Thymus (tissue), 11 donors: ENCODE results near the gene PLEKHM2. TPM values are rescaled to one million over a fixed set of nuclear protein-coding genes. Genes with fewer than 3 reads are reported as not detected.

ENCODE experiments used
- DNase-seq, 9 donors: peaks; one replicate each; pipeline ENCODE4 v3.0.0-alpha.2; 2013; ENCODE audit warnings: low spot score in 9 of 9, low read depth in 6 of 9, missing footprints in 1 of 9
- H3K27ac ChIP-seq, 2 donors: one replicate each; pipeline ENCODE4 v1.5.1; 2013; ENCODE audit warnings: control low read depth in 1 of 2, low read depth in 1 of 2, low read length in 1 of 2, mild to moderate bottlenecking in 1 of 2, moderate library complexity in 1 of 2
- H3K27me3 ChIP-seq, 2 donors: one replicate each; pipeline ENCODE4 v1.5.1; 2013; ENCODE audit warnings: low read length in 1 of 2; ENCODE audit not compliant: control insufficient read depth in 2 of 2, insufficient read depth in 1 of 2
- H3K36me3 ChIP-seq, 2 donors: one replicate each; pipeline ENCODE4 v1.5.1; 2013; ENCODE audit warnings: low read length in 1 of 2, mild to moderate bottlenecking in 1 of 2, moderate library complexity in 1 of 2; ENCODE audit not compliant: control insufficient read depth in 2 of 2, insufficient read depth in 2 of 2
- H3K4me1 ChIP-seq, 2 donors: one replicate each; pipeline ENCODE4 v1.5.1; 2013; ENCODE audit warnings: low read length in 2 of 2; ENCODE audit not compliant: control insufficient read depth in 2 of 2, insufficient read depth in 2 of 2
- H3K4me3 ChIP-seq, 2 donors: one replicate each; pipeline ENCODE4 v1.5.1; 2013; ENCODE audit warnings: low read length in 2 of 2, control low read depth in 1 of 2, mild to moderate bottlenecking in 1 of 2
- H3K9me3 ChIP-seq, 2 donors: one replicate each; pipeline ENCODE4 v1.5.1; 2013; ENCODE audit warnings: low read length in 1 of 2, mild to moderate bottlenecking in 1 of 2; ENCODE audit not compliant: control insufficient read depth in 2 of 2, insufficient read depth in 1 of 2
- WGBS: extraction: QIAGEN DNeasy Blood & Tissue Kit; methylation state at CpG from one replicate; pipeline ENCODE4 v1.1.7; 2013; 5-methylcytosine and 5-hydroxymethylcytosine counted together
- polyA plus RNA-seq: library from polyadenylated mRNA; stranded (reverse); fragments of 200-250 nt; gene quantifications from one replicate; pipeline ENCODE4 v1.2.3, GENCODE V29; 2013
- total RNA-seq: library from RNA; stranded (reverse); fragments of 120-200 nt; gene quantifications from one replicate; pipeline ENCODE4 v1.2.4, GENCODE V29; 2013
- donor health status: healthy.

PLEKHM2 gene
- total and polyA plus RNA-seq, 2 donors, result 18.1 to 32.5 TPM

GRCh38 chr1:15736038-15736891 is 52.1 kb downstream of the PLEKHM2 start, which contains the start of gene SLC25A34:
TSS of gene SLC25A34 (plus strand) at chr1:15736258. CDS start at chr1:15736486, 228 bp downstream.
- Histone ChIP-seq H3K27me3 (no peaks in the 10 kb centered on the region), H3K9me3 (no peaks in the 10 kb centered on the region), H3K36me3 (peaks cover 22 to 36% of the 10 kb centered on the region in 2 donors), H3K27ac (no peak within 1 kb of the TSS), H3K4me1 (no peaks in the 10 kb centered on the region), H3K4me3 (no peak within 1 kb of the TSS)
- WGBS, result 94% methylated on average over 35 of the region's 35 CpGs
- no peak for DNase-seq

DNA sequence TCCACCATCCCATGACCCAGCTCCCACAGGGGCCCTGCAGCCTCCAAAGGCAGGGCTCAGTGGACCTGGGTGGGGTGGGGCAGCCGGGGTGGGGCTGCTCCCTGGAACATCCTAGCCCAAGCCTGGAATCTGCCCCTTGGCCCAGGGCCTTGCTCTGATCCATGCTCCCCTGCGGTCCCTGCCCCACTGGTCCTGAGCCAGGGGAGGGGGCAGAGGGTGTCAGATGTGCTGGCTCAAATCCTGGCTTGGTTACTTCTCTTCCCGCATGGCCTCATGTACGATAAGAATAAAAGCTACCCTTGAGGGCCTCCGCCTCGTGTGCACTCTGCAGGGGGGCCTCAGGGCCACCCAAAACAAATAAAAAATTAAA is 52.8 kb downstream of the PLEKHM2 start:
- Histone ChIP-seq H3K27me3 (no peaks in the 10 kb centered on the region), H3K36me3 (peaks cover 16 to 31% of the 10 kb centered on the region in 2 donors), H3K4me3 (no peak overlapping the region), H3K9me3 (no peaks in the 10 kb centered on the region), H3K4me1 (no peaks in the 10 kb centered on the region), H3K27ac (no peak overlapping the region)
- WGBS, result 78% methylated on average over 6 of the region's 6 CpGs
- DNase-seq, result no peak

- Histone ChIP-seq H3K4me1 (no peaks in the 10 kb centered on the region), H3K27me3 (no peaks in the 10 kb centered on the region), H3K36me3 (peaks cover 10 to 23% of the 10 kb centered on the region in 2 donors), H3K9me3 (no peaks in the 10 kb centered on the region), H3K27ac (no peak overlapping the region), H3K4me3 (no peak overlapping the region)
- WGBS, result 96% methylated on average over 20 of the region's 20 CpGs
- no peak for DNase-seq
Measured at GRCh38 chr1:15737324-15738319, 53.5 kb downstream of the PLEKHM2 start.

DNA sequence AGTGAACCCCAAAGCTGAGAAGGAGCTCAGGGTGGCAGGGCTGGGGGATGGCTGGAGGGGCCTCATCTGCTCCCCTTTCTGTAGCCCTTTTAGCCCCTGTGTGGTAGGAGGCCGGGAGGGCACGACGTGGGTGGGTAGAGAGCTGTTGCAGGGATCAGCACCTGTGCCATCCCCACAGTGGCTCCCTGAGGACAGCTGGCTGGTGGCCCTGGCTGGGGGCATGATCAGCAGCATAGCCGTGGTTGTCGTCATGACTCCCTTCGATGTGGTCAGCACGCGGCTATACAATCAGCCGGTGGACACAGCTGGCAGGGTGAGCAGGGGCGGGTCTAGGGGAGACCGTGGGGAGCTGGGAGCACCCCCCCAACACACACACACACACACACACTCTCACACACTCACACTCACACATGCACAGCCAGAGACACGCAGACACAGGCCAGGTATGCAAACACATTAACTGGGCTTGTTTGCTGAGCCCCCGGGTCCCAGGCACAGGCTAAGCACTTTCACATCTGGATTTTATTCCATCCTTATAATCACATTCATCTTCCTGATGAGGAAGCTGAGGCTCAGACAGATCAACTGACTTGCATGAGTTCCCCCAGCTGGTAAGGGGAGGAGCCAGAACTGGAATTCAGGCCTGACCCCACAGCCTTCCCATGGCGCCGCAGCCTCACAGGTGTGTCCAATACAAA is 54.4 kb downstream of the PLEKHM2 start:
- H3K36me3 ChIP-seq, result peaks cover 8 to 14% of the 10 kb centered on the region in 2 donors
- H3K4me1 ChIP-seq, result no peaks in the 10 kb centered on the region
- DNase-seq, result no peak
- no peaks in the 10 kb centered on the region for H3K27me3 ChIP-seq
- no peaks in the 10 kb centered on the region for H3K9me3 ChIP-seq
- no peak overlapping the region for H3K27ac ChIP-seq
- H3K4me3 ChIP-seq, result no peak overlapping the region
- 93% methylated on average over 15 of the region's 15 CpGs for WGBS

DNA sequence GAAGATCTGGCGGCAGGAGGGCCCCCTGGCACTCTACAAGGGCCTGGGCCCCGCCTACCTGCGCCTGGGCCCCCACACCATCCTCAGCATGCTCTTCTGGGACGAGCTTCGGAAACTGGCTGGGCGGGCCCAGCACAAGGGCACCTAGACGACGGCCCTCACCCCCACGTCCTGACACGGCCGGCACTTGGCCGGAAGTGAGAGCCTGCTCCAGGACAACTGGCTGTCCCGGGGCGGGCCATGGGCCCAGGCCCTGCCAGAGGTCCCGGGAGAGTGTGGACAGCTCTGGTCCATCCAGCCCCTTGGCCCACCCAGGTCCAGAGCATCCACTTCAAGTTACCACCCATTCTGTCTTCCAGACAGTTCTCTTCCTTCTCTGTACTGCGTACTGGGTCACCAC is 55.1 kb downstream of the PLEKHM2 start:
- no peak overlapping the region for H3K27ac ChIP-seq

DNA sequence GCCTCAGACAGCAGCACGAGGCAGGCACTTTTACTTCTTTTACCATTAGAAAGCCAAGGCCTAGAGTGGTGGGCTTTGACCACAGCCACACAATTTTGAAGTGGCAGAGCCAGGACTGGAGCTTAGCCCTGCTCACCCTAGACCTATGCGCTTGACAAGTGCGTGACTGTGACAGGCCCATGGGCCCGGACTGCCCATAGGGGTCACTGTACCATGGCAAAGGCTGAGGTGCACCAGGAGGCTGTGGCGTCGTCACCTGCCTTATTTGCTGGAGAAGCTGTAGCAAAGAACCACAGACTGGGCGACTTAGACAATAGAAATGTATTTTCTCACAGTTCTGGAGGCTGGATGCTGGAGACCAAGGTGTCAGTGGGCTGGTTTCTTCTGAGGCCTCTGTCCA is 55.6 kb downstream of the PLEKHM2 start:
- no peak overlapping the region for H3K4me3 ChIP-seq
- H3K27ac ChIP-seq, result no peak overlapping the region
- H3K27me3 ChIP-seq, result no peaks in the 10 kb centered on the region
- no peaks in the 10 kb centered on the region for H3K4me1 ChIP-seq
- peaks cover 0 to 3% of the 10 kb centered on the region in 2 donors for H3K36me3 ChIP-seq
- no peak for DNase-seq
- no peaks in the 10 kb centered on the region for H3K9me3 ChIP-seq
- whole genome bisulfite sequencing, result 95% methylated on average over 7 of the region's 7 CpGs

More for the DNA sequence above, 55.1 kb downstream of the PLEKHM2 start:
- DNase-seq, result no peak
- Histone ChIP-seq H3K9me3 (no peaks in the 10 kb centered on the region), H3K4me1 (no peaks in the 10 kb centered on the region), H3K36me3 (peaks cover 3 to 8% of the 10 kb centered on the region in 2 donors), H3K4me3 (no peak overlapping the region), H3K27me3 (no peaks in the 10 kb centered on the region)
- 97% methylated on average over 16 of the region's 16 CpGs for WGBS

DNA sequence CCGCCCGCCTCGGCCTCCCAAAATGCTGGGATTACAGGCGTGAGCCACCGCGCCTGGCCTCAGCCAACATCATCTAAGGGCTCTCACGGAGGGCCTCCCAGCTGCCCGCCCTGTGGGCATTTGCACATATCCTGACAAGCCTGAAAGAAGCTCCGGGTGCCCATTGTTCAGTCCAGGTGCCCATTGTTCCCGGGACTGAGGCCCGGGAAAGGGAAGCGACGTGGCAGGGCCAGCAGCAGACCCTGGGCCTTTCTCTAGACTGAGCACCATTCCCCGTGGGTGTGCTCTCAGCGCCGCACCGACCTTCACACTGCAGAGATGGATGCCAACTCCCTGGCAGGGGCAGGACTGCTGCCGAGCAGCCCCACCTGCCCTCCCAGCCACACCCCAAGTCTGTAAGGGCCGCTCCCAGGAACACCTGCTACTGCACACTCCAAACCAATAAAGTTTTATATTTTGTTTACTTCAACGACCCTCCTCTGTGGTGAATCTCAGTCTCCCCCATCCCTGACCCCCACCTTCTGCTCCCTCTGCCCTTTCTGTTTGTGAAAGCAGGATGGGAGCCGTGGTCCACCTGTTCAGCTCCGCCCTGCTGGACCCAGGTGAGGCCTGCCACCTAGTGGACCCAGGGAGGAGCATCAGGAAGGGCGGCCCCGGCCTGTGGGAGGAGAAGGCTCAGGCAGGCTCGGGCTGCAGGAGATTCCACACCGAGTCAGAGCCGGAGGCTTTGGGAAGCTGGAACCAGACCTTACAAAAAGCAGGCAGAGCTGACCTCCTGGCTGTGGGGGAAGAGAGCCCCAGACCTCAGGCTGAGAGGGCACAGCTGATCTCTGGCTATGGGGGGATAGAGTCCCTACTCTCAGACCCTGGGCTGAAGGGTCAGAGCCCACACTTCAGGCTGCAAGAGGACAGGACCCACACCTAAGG is 57.1 kb downstream of the PLEKHM2 start:
- Histone ChIP-seq H3K36me3 (no peaks in the 10 kb centered on the region), H3K27ac (no peak overlapping the region), H3K4me3 (no peak overlapping the region), H3K27me3 (no peaks in the 10 kb centered on the region), H3K4me1 (no peaks in the 10 kb centered on the region), H3K9me3 (no peaks in the 10 kb centered on the region)
- peak in 8 of 9 donors; percentile 18 to 67 (median 32) for DNase-seq
- WGBS, result 67% methylated on average over 27 of the region's 27 CpGs

- Histone ChIP-seq H3K4me1 (no peaks in the 10 kb centered on the region), H3K36me3 (no peaks in the 10 kb centered on the region), H3K27me3 (no peaks in the 10 kb centered on the region), H3K27ac (no peak within 1 kb of the TSS), H3K9me3 (no peaks in the 10 kb centered on the region), H3K4me3 (no peak within 1 kb of the TSS)
- 65% methylated on average over 14 of the region's 14 CpGs for WGBS
- DNase-seq, result no peak
Measured at GRCh38 chr1:15742339-15742801, 58.2 kb downstream of the PLEKHM2 start, which contains the start of gene TMEM82. TSS of gene TMEM82 (plus strand) at chr1:15742499. CDS start at chr1:15742560, 61 bp downstream.
